ENCODE measurements around the gene FBXO22. TPM values are rescaled to one million over a fixed set of nuclear protein-coding genes. Genes with fewer than 3 reads are reported as not detected.

The FBXO22 gene
- total RNA-seq, 3 donors from 2014 or later (not counting 1 experiment from before 2014, with no cell fraction given): 8.5 to 16.2 (median 11.8) TPM

DNA sequence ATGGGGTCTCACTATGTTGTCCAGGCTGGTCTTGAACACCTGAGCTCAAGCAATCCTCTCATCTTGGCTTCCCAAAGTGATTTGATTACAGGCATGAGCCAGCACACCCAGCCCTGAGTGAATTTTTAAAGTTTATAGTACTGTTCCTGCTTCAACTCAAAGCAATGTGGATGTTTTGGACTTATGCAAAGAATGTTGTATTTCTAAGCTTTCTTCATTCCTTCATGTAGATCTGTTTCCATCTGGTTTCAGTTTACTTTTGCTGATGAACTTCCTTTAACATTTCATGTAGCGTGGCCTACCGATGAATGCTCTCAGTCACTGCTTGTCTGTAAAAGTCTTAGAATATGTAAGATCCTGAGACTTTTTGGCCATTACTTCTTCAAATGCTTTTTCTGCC is 85.4 kb downstream of the FBXO22 start:
- Mint-ChIP-seq H3K27me3 (ENCODE audit: low read depth in 2 of 2) (peaks cover 2 to 3% of the 10 kb centered on the region in 2 donors), H3K27ac (no peak overlapping the region)
- no peak for ATAC-seq

DNA sequence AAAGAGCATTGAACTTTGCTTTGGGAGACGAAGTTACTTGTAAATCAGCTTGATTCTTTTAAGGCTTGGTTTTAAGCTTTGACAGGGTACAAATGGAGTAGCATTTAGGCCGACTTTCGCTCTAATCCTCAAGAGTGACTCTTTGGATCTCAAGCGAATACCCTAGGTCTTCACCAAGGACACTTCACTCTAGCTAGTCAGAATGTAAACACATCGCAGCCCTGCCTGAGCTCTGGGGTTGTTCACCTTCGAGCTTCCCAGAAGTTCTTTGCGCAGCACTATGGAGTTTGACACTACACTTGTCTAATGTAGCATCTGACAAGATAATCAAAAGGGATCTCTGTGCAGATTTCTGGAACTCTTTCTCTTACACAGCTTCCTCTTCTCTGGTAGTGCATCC is 86.2 kb downstream of the FBXO22 start:
- peaks cover 9% of the 10 kb centered on the region for H3K36me3 Mint-ChIP-seq
- ATAC-seq: no peak
- WGBS (ENCODE audit: insufficient coverage): 90% methylated on average over 7 of the region's 7 CpGs

More for the DNA sequence above, 85.4 kb downstream of the FBXO22 start:
- Mint-ChIP-seq H3K9me3 (no peaks in the 10 kb centered on the region), H3K4me3 (no peak overlapping the region), H3K4me1 (no peaks in the 10 kb centered on the region), H3K36me3 (peaks cover under 1% of the 10 kb centered on the region)
- no peak overlapping the region for H3K27ac ChIP-seq (ENCODE audit: low read length)
- H3K9me3 ChIP-seq (ENCODE audit: control insufficient read depth, insufficient read depth, low read length): no peaks in the 10 kb centered on the region
- 95% methylated on average over 2 of the region's 2 CpGs for WGBS (ENCODE audit: insufficient coverage)
- TF ChIP-seq, protein P1, sequence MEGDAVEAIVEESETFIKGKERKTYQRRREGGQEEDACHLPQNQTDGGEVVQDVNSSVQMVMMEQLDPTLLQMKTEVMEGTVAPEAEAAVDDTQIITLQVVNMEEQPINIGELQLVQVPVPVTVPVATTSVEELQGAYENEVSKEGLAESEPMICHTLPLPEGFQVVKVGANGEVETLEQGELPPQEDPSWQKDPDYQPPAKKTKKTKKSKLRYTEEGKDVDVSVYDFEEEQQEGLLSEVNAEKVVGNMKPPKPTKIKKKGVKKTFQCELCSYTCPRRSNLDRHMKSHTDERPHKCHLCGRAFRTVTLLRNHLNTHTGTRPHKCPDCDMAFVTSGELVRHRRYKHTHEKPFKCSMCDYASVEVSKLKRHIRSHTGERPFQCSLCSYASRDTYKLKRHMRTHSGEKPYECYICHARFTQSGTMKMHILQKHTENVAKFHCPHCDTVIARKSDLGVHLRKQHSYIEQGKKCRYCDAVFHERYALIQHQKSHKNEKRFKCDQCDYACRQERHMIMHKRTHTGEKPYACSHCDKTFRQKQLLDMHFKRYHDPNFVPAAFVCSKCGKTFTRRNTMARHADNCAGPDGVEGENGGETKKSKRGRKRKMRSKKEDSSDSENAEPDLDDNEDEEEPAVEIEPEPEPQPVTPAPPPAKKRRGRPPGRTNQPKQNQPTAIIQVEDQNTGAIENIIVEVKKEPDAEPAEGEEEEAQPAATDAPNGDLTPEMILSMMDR (IDR thresholded peaks at IDR 0.05): no peak
- intact Hi-C loops (cut with micrococcal nuclease): no loop called here
- H3K4me3 ChIP-seq (ENCODE audit: low read length): no peak overlapping the region
- no peaks in the 10 kb centered on the region for H3K36me3 ChIP-seq (ENCODE audit: control insufficient read depth, insufficient read depth, low read length)
- DNase-seq: no peak
- no peaks in the 10 kb centered on the region for H3K4me1 ChIP-seq (ENCODE audit: control insufficient read depth, insufficient read depth, low read length)
- H3K27me3 ChIP-seq (ENCODE audit: control insufficient read depth, insufficient read depth, low read length): no peaks in the 10 kb centered on the region

More for the DNA sequence above, 86.2 kb downstream of the FBXO22 start:
- H3K9me3 Mint-ChIP-seq: no peaks in the 10 kb centered on the region
- intact Hi-C loops (cut with micrococcal nuclease): no loop called here
- TF ChIP-seq, protein P1 (IDR thresholded peaks at IDR 0.05): no peak
- H3K27me3 Mint-ChIP-seq (ENCODE audit: low read depth in 2 of 2): peaks cover 3 to 10% of the 10 kb centered on the region in 2 donors
- no peaks in the 10 kb centered on the region for H3K27me3 ChIP-seq (ENCODE audit: control insufficient read depth, insufficient read depth, low read length)
- no peak overlapping the region for H3K27ac ChIP-seq (ENCODE audit: low read length)
- H3K36me3 ChIP-seq (ENCODE audit: control insufficient read depth, insufficient read depth, low read length): no peaks in the 10 kb centered on the region
- no peak overlapping the region for H3K4me3 Mint-ChIP-seq
- H3K4me1 Mint-ChIP-seq: no peaks in the 10 kb centered on the region
- DNase-seq: no peak
- no peak overlapping the region for H3K4me3 ChIP-seq (ENCODE audit: low read length)
- no peaks in the 10 kb centered on the region for H3K9me3 ChIP-seq (ENCODE audit: control insufficient read depth, insufficient read depth, low read length)
- H3K4me1 ChIP-seq (ENCODE audit: control insufficient read depth, insufficient read depth, low read length): no peaks in the 10 kb centered on the region
- H3K27ac Mint-ChIP-seq: no peak overlapping the region

Other genes starting within 250 kb of the FBXO22 start
- under 1 TPM; 0.05 to 0.09 (median 0.07) TPM for gene CSPG4, start 191.0 kb upstream of the FBXO22 start, total RNA-seq
- gene UBE2Q2, start 60.4 kb upstream of the FBXO22 start, total RNA-seq: 10 to 100 TPM; 39.5 to 64.6 (median 63.9) TPM
- not detected for gene NRG4, start 108.5 kb downstream of the FBXO22 start, total RNA-seq
- gene TMEM266, start 156.1 kb downstream of the FBXO22 start, total RNA-seq: not detected